ENCODE data around the gene UBE2K. TPM values are rescaled to one million over a fixed set of nuclear protein-coding genes. Genes with fewer than 3 reads are reported as not detected.
A peak's percentile ranks its signal among the peaks of the same experiment; 100 is the strongest.
"Not testable (repeated sequence)": the region's sequence is repeated elsewhere in the genome, so short reads cannot be mapped to it uniquely, and the experiment has no call there.

UBE2K gene
- total RNA-seq, 1 experiment from 2014 or later, result 7.9 TPM

DNA sequence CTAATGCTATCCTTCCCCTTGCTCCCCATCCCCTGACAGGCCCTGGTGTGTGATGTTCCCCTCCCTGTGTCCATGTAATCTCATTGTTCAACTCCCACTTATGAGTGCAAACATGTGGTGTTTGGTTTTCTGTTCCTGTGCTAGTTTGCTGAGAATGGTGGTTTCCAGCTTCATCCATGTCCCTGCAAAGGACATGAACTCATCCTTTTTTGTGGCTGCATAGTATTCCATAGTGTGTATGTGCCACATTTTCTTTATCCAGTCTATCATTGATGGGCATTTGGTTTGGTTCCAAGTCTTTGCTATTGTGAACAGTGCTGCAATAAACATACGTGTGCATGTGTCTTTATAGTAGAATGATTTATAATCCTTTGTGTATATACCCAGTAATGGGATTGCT, 27.6 kb upstream of the UBE2K start:
- DNase-seq, H3K27me3 ChIP-seq, H3K9me3 ChIP-seq, H3K4me3 ChIP-seq, H3K36me3 ChIP-seq: not testable (repeated sequence)

DNA sequence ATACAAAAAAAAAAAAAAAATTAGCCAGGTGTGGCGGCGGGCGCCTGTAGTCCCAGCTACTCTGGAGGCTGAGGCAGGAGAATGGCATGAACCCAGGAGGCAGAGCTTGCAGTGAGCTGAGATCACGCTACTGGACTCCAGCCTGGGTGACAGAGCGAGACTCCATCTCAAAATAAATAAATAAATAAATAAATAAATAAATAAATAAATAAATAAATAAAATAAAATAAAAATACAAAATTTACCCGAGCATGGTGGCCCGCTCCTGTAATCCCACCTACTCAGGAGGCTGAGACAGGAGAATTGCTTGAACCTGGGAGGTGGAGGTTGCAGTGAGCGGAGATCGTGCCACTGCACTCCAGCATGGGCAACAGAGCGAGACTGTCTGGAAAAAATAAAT, 22.3 kb upstream of the UBE2K start:
- not testable (repeated sequence) for H3K9me3 ChIP-seq, H3K27me3 ChIP-seq, DNase-seq, H3K4me3 ChIP-seq, H3K36me3 ChIP-seq

DNA sequence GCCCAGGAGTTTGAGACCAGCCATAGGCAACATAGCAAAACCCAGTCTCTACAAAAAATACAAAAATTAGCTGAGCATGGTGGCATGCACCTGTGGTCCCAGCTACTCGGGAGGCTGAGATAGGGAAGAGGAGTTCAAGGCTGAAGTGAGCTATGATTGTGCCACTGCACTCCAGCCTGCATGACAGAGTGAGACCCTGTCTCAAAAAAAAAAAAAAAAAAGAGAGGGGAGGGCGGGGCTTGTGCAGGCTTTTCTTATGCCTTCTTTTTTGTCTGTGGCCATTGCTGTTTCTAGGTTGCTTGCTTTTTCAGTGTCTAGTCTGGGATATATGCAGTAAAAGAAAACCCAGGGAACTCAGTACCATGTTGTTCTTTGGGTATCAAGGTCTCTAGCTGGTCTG, 16.9 kb upstream of the UBE2K start:
- H3K36me3 ChIP-seq, H3K27me3 ChIP-seq, H3K9me3 ChIP-seq, DNase-seq, H3K4me3 ChIP-seq: not testable (repeated sequence)

DNA sequence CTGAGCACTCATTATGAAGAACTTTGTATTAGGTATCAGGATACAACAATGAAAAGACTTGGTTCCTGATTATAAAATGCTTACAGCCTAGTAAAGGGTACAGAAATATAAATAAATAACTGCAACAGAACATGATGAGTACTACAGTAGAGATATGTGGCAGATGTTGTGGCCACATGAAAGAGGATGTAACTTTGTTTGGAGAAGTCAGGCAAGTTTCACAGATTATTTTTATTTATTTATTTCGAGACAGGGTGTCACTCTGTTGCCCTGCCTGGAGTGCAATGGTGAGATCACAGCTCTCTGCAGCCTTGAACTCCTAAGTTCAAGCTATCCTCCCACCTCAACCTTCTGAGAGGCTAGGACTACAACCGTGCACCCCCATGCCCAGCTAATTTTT, 15.8 kb upstream of the UBE2K start:
- DNase-seq, result no peak
- no peak overlapping the region for H3K4me3 ChIP-seq
- no peaks in the 10 kb centered on the region for H3K27me3 ChIP-seq
- H3K9me3 ChIP-seq, result no peaks in the 10 kb centered on the region
- no peaks in the 10 kb centered on the region for H3K36me3 ChIP-seq

DNA sequence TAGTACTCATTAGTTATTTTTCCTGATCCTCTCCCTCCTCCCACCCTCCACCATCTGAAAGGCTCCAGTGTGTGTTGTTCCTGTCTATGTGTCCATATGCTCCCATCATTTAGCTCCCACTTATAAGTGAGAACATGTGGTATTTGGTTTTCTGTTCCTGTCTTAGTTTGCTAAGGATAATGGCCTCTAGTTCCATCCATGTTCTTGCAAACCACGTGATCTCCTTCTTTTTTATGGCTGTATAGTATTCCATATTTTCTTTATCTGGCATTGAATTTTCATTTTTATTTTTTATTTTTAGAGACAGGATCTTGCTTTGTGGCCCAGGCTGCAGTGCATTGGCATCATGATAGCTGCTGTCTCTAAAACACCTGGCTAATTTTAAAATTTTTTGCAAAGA, 11.9 kb upstream of the UBE2K start:
- Histone ChIP-seq H3K27me3 (no peaks in the 10 kb centered on the region), H3K36me3 (no peaks in the 10 kb centered on the region), H3K9me3 (no peaks in the 10 kb centered on the region), H3K4me3 (no peak overlapping the region)
- DNase-seq, result no peak

DNA sequence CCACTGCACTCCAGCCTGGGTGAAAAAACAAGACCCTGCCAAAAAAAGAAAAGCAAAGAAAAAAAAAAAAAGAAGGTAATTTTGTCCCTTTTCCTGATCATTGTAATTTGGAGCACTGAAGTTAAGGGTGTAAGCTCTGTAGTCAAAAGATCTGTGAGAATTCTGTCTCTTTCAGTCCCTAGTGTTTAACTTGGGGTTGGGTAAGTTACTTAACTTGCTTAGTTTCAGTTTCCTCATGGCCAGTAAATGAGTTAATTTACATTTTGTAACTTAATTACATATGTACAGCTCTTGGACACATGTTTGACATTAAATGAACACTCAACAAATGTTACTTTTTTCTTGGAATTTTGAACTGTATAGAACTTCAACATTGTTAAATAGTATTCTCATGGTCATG, 10.9 kb upstream of the UBE2K start:
- DNase-seq, result no peak
- H3K9me3 ChIP-seq, result no peaks in the 10 kb centered on the region
- no peak overlapping the region for H3K4me3 ChIP-seq
- H3K36me3 ChIP-seq, result no peaks in the 10 kb centered on the region
- H3K27me3 ChIP-seq, result no peaks in the 10 kb centered on the region

DNA sequence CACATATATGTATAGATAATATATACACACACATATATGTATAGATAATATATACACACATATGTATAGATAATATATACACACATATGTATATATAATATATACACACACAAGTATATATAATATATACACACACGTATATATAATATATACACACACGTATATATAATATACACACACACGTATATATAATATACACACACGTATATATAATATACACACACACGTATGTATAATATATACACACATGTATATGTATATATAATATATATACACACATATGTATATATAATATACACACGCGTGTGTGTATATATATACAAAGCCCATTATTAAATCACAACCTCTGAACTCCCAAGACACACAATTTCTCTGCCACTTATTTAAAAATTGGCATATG, 8.0 kb upstream of the UBE2K start:
- Histone ChIP-seq H3K9me3 (no peaks in the 10 kb centered on the region), H3K27me3 (no peaks in the 10 kb centered on the region), H3K36me3 (no peaks in the 10 kb centered on the region), H3K4me3 (no peak overlapping the region)
- no peak for DNase-seq

DNA sequence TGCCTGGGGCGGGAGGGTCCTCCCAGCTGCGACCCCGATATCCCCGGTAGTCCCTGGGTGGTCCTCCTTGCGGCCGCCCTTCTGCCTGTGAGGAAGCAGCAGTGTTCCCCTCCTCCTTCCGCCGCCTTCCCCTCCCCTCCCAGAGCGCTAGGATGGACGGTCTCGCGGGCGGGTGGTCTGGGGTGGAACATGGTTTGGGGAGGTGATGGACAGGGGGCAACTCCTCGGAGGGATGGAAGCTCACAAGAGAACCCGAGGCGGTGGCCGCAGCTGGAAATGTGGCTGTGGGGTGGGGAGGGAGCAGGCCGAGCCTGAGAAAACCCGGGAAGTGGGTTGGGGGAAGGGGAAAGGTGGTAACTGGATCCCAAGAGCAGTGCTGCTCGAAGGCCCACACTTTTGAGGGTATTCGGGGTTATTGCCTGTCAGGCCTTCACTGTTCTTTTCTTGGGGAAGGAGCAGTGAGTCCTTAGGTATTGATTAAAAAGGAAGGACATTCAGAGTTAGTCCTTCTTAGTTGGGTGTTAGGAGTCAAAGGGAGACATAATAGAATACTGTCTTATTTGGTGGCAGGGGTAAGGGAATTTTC, 581 bp downstream of the UBE2K start:
- Histone ChIP-seq H3K9me3 (no peaks in the 10 kb centered on the region), H3K4me3 (peak overlapping the region; percentile 90), H3K36me3 (peaks cover 2% of the 10 kb centered on the region; the same call in 1 of the 2 replicates), H3K27me3 (no peaks in the 10 kb centered on the region)
- DNase-seq, result peak; percentile 34

DNA sequence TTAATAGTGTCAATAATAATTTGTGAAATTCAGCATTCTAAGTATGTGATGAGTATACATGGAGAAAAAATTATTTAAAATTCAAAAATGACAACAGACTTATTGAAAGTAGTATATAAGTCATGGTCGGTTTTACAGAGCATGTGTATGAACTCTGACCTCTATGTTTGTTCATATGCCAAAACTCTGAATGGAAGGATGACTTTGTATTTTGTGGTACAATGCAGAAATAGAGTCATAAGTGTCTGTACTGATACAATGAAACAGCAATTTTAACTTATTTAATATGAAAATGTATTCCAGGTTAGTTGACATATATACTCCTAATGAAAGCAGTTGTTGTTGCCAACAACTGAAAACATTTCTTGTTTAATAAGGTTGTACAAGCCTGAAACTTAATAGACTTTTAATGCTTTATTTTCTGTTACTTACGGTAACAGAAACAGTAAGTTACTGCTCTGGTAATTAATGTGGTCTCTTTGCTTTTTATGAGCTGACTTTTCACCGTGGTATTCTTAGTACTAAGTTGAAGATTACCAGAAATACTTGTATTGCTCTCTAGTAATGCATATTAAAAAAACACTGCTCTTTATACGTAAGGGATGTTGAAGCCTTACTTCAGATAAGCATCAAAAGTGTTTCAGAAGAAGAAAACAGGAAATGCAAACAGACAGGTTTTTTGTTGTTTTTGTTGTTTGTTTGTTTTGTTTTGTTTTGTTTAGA, 1.9 kb downstream of the UBE2K start:
- Histone ChIP-seq H3K36me3 (peaks cover 2% of the 10 kb centered on the region; the same call in 1 of the 2 replicates), H3K9me3 (no peaks in the 10 kb centered on the region), H3K4me3 (peak overlapping the region; percentile 90), H3K27me3 (no peaks in the 10 kb centered on the region)
- DNase-seq, result no peak

DNA sequence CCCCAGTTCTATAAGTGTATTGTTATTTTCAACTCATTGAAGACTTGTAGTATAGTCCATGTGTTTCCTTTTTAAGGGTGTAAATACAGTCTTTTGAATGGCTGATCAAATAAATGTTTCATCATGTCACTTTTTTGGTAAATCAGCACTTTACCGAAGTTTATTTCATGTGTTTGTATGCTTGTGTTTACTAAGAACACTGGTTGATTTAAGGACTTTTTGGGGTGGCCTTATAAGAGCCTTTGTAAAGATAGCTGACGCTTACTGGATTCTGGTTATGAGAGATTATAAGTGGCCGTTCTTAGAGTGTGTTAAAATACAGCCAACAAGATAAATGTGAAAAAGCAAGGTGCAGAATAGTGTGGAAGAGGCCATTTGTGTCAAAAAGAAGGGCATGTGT, 2.6 kb downstream of the UBE2K start:
- peak overlapping the region; percentile 90 for H3K4me3 ChIP-seq
- H3K27me3 ChIP-seq, result no peaks in the 10 kb centered on the region
- peaks cover 2% of the 10 kb centered on the region; the same call in 1 of the 2 replicates for H3K36me3 ChIP-seq
- no peaks in the 10 kb centered on the region for H3K9me3 ChIP-seq
- DNase-seq, result no peak

DNA sequence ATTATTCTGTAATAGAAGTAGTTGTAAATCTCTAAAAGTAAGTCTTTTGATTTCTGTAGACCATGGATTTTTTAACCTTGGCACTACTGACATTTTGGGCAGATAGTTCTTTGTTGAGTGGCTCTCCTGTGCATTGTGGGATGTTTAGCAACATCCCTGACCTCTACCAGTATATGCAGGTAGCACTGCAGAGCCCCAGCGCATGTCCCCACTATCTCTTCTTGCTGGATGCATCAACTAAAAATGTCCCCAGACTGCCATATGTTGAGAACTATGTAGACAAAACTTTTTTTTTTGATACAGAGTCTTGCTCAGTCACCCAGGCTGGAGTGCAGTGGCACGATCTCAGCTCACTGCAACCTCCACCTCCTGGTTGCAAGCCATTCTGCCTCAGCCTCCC, 4.8 kb downstream of the UBE2K start:
- no peak for DNase-seq
- H3K36me3 ChIP-seq, result peaks cover 5% of the 10 kb centered on the region
- no peak overlapping the region for H3K4me3 ChIP-seq
- H3K9me3 ChIP-seq, result no peaks in the 10 kb centered on the region
- H3K27me3 ChIP-seq, result no peaks in the 10 kb centered on the region

DNA sequence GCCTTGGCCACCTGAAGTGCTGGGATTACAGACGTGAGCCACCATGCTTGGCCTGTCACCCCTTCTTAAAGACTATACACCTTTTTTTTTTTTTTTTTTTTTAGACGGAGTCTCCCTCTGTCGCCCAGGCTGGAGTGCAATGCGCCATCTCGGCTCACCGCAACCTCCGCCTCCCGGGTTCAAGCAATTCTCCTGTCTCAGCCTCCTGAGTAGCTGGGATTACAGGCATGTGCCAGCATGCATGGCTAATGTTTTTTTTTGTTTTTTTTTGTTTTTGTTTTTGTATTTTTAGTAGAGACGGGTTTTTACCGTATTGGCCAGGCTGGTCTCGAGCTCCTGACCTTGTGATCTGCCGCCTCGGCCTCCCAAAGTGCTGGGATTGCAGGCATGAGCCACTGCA, 6.9 kb downstream of the UBE2K start:
- not testable (repeated sequence) for H3K4me3 ChIP-seq, H3K27me3 ChIP-seq, DNase-seq, H3K9me3 ChIP-seq, H3K36me3 ChIP-seq

DNA sequence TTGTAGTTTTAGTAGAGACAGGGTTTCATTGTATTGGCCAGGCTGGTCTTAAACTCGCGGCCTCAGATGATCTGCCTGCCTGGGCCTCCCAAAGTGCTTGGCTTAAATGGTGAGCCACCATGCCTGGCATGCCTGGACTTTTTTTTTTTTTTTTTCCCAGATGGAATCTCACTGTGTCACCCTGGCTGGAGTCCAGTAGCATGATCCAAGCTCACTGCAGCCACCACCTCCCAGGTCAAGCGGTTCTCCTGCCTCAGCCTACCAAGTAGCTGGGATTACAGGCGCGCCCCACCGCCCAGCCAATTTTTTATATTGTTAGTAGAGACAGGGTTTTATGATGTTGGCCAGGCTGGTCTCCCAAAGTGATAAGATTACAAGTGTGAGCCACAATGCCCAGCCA, 8.4 kb downstream of the UBE2K start:
- H3K27me3 ChIP-seq, result no peaks in the 10 kb centered on the region
- DNase-seq, result peak; percentile 77
- no peaks in the 10 kb centered on the region for H3K9me3 ChIP-seq
- no peak overlapping the region for H3K4me3 ChIP-seq
- H3K36me3 ChIP-seq, result peaks cover 5% of the 10 kb centered on the region

DNA sequence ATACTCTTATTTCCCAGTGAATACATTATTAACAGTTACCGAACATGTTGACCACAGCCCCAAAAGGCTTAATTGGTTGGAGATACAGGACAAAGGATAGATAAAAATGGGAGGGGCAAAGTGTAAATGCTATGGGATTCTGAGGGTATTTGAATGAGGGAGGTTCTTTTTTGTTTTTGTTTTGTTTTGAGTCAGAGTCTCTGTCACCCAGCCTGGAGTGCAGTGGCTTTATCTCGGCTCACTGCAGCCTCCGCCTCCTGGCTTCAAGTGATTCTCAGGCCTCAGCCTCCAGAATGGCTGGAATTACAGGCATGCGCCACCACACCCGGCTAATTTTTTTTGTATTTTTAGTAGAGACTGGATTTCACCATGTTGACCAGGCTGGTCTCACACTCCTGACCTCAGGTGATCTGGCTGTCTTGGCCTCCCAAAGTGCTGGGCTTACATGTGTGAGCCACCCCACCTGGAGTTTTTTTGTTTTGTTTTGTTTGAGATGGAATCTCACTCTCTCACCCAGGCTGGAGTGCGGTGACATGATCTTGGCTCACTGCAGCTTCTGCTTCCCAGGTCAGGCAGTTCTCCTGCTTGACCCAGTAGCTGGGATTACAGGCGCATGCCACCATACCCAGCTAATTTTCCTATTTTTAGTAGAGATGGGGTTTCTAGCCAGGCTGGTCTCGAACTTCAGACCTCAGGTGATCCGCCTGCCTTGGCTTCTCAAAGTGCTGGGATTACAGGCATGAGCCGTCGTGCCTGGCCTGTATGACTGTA, 9.0 kb downstream of the UBE2K start:
- Histone ChIP-seq H3K36me3 (peaks cover 7% of the 10 kb centered on the region), H3K27me3 (no peaks in the 10 kb centered on the region), H3K4me3 (no peak overlapping the region), H3K9me3 (no peaks in the 10 kb centered on the region)
- peak; percentile 67 for DNase-seq

DNA sequence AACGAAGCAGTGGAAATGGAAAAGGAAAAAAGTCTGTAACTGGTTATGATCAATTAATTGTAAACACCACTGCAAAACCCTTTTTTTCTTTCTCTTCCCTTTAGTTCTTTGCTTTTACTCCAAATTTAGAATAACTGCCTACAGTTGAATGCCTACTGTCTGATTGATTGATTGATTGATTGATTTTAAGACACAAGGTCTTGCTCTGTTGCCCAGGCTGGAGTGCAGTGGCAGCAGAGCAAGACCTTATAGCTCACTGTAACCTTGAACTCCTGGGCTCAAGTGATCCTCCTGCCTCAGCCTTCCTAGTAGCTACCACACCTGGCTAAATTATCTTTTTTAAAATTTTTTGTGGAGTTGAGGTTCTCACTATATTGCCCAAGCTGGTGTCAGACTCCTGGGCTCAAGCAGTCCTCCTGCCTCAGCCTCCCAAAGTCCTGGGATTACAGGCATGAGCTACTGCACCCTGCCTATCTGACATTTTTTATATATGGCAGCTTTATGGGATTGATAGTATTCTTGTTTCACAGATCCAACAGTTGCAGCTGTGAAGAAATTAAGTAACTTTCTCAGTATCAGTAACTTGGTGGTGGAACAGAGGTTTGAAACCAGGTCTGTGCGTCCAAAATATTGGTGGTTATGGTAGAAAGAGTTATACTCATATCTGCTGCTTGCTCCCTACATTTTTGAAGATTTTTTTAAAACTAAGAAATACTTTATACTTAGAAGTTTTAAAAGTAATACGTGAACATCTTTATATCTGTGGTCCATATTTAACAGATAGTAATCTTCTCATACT, 12.4 kb downstream of the UBE2K start:
- Histone ChIP-seq H3K4me3 (no peak overlapping the region), H3K9me3 (no peaks in the 10 kb centered on the region), H3K27me3 (no peaks in the 10 kb centered on the region), H3K36me3 (peaks cover 5% of the 10 kb centered on the region; the same call in 1 of the 2 replicates)
- DNase-seq, result no peak

DNA sequence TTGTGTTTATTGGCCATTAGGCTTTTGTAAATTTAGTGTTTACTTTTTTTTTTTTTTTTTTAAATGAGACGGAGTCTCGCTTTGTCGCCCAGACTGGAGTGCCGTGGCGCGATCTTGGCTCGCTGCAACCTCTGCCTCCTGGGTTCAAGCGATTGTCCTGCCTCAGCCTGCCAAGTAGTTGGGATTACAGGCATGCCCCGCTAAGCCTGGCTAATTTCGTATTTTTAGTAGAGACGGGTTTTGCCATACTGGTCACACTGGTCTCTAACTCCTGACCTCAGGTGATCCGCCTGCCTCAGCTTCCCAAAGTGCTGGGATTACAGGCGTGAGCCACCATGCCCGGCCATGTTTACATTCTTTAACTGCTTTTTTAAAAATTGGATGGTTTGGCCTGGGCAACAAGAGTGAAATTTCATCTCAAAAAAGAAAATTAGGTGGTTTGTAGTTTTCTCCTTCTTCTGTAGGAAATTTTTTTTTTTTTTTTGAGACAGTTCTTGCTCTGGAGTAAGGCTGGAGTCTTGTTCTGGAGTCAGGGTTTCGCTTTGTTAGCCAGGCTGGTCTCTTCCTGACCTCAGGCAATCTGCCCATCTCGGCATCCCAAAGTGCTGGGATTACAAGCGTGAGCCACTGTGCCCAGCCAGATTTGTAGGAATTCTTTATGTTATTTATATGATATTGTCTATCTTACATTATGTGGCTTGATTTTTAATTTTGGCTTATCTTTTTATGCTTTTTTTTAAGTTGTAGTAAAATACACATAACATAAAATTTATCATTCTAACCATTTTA, 15.1 kb downstream of the UBE2K start:
- Histone ChIP-seq H3K27me3 (no peaks in the 10 kb centered on the region), H3K4me3 (no peak overlapping the region), H3K9me3 (no peaks in the 10 kb centered on the region), H3K36me3 (peaks cover 2% of the 10 kb centered on the region; the same call in 1 of the 2 replicates)
- DNase-seq, result no peak

Measured in MG63 (cell line).